Measurements from ENCODE around the gene CEP112. TPM values are rescaled to one million over a fixed set of nuclear protein-coding genes. Genes with fewer than 3 reads are reported as not detected.

The CEP112 gene
- total and polyA plus RNA-seq, 2 of the 8 experiments (the other 6 are each of a cell fraction or from before 2014, with no cell fraction given) = 0.62 to 3.1 TPM

- TF ChIP-seq CHD7 (IDR thresholded peaks at IDR 0.05; ENCODE audit: insufficient replicate concordance, low read length) (no peak), GABPA (IDR thresholded peaks at IDR 0.05; ENCODE audit: borderline replicate concordance, insufficient read depth, low read length) (no peak), KDM5A (IDR thresholded peaks at IDR 0.05; ENCODE audit: low read length) (no peak), BACH1 (IDR thresholded peaks at IDR 0.05; ENCODE audit: low read length) (no peak), JUN (IDR thresholded peaks at IDR 0.05; ENCODE audit: low read depth, low read length) (no peak), CEBPB (IDR thresholded peaks at IDR 0.05; ENCODE audit: low read depth, low read length) (no peak), TCF12 (IDR thresholded peaks at IDR 0.05; ENCODE audit: low read depth, low read length) (no peak), CBX5 (IDR thresholded peaks at IDR 0.05; ENCODE audit: low read depth, low read length) (no peak), CREB1 (IDR thresholded peaks at IDR 0.05) (no peak), SUZ12 (IDR thresholded peaks at IDR 0.05; ENCODE audit: low read length) (no peak), MAFK (IDR thresholded peaks at IDR 0.05; ENCODE audit: low read depth, low read length) (no peak), GTF2F1 (IDR thresholded peaks at IDR 0.05; ENCODE audit: borderline replicate concordance, low read depth, low read length) (no peak)
Measured at GRCh38 chr17:65963179-65963578, 228.8 kb downstream of the CEP112 start (continued).

Measured in H1 (cell line).